Skin of body (tissue), 2 donors: ENCODE data around the gene SPOUT1. TPM values are rescaled to one million over a fixed set of nuclear protein-coding genes. Genes with fewer than 3 reads are reported as not detected.
"Not testable (repeated sequence)": the region's sequence is repeated elsewhere in the genome, so short reads cannot be mapped to it uniquely, and the experiment has no call there.

ENCODE experiments used
- DNase-seq: peaks from one replicate; lab custom pipeline; 2025; lab: John Stamatoyannopoulos, UW
- total RNA-seq: library from RNA; depleted of rRNA; stranded (reverse); fragments of >200 nt; gene quantifications from one replicate; pipeline ENCODE4 v1.2.3, GENCODE V29; 2014

SPOUT1 gene
- total RNA-seq, 1 donor from 2014 or later: 10.6 TPM

GRCh38 chr9:128810873-128811272, 18.7 kb downstream of the SPOUT1 start:
- DNase-seq: no peak

GRCh38 chr9:128809831-128810230, 19.8 kb downstream of the SPOUT1 start:
- DNase-seq: no peak

GRCh38 chr9:128809036-128809599, 20.5 kb downstream of the SPOUT1 start:
- no peak for DNase-seq

GRCh38 chr9:128808543-128808942, 21.1 kb downstream of the SPOUT1 start:
- no peak for DNase-seq

GRCh38 chr9:128807827-128808226, 21.8 kb downstream of the SPOUT1 start:
- no peak for DNase-seq

GRCh38 chr9:128805661-128806060, 23.9 kb downstream of the SPOUT1 start:
- DNase-seq: no peak

GRCh38 chr9:128802482-128802881, 27.1 kb downstream of the SPOUT1 start:
- no peak for DNase-seq

- no peak for DNase-seq
Observed at GRCh38 chr9:128800061-128800460, 29.5 kb downstream of the SPOUT1 start.

GRCh38 chr9:128798896-128799295, 30.7 kb downstream of the SPOUT1 start:
- no peak for DNase-seq

- not testable (repeated sequence) for DNase-seq
Observed at GRCh38 chr9:128794961-128795360, 34.6 kb downstream of the SPOUT1 start.

GRCh38 chr9:128792978-128793686, 36.5 kb downstream of the SPOUT1 start:
- no peak for DNase-seq

- no peak for DNase-seq
Observed at GRCh38 chr9:128792134-128792533, 37.5 kb downstream of the SPOUT1 start.

GRCh38 chr9:128790536-128790935, 39.1 kb downstream of the SPOUT1 start:
- DNase-seq: no peak

- DNase-seq: no peak
Observed at GRCh38 chr9:128788445-128788844, 41.1 kb downstream of the SPOUT1 start.

GRCh38 chr9:128787659-128788058, 41.9 kb downstream of the SPOUT1 start:
- DNase-seq: no peak

- peak; percentile 65 for DNase-seq
Observed at GRCh38 chr9:128786681-128787601, 42.7 kb downstream of the SPOUT1 start, which contains the start of gene TBC1D13. Gene TBC1D13 (plus strand): TSS chr9:128787253. CDS start chr9:128787354, 101 bp downstream.

GRCh38 chr9:128785427-128785826, 44.2 kb downstream of the SPOUT1 start:
- no peak for DNase-seq

- DNase-seq: no peak
Observed at GRCh38 chr9:128782669-128783068, 46.9 kb downstream of the SPOUT1 start.

- no peak for DNase-seq
Observed at GRCh38 chr9:128781187-128782070, 48.2 kb downstream of the SPOUT1 start.

GRCh38 chr9:128780093-128780492, 49.5 kb downstream of the SPOUT1 start:
- not testable (repeated sequence) for DNase-seq

- no peak for DNase-seq
Observed at GRCh38 chr9:128774804-128775203, 54.8 kb downstream of the SPOUT1 start.
